Lung microvascular endothelial cell (primary cell): ENCODE results near the gene TRABD2A. TPM values are rescaled to one million over a fixed set of nuclear protein-coding genes. Genes with fewer than 3 reads are reported as not detected.

Experiments
- DNase-seq, 2 donors: peaks; one replicate each; pipeline versions ENCODE4 v3.0.0 to v3.0.0-alpha.2; 2010; ENCODE audit warnings: low read depth in 2 of 2
- total RNA-seq: library from RNA; depleted of rRNA; stranded (reverse); fragments of >200 nt; gene quantifications from 2 replicates; pipeline ENCODE4 v1.2.1, GENCODE V29; 2014

TRABD2A gene
- total RNA-seq, 1 donor from 2014 or later = 0.99 TPM

DNA sequence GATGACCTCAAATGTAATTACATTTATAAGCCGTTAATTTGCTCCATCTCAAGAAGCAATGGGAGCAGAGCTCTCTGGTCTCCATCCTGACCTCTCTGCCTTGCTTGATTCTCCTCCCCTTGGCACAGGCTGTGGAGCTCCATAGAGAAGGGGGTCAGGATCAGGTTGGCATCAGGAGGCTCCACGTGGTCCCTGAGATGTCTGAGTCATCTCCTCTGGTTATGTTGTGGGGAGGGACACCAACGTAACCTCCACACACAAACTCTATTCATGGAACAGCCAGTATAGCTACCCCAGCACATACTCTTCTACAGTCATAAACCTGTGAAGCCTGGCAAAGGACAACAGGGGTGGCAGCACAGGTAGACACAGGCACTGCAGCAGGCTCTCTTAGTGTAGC, 29.0 kb downstream of the TRABD2A start:
- no peak for DNase-seq

DNA sequence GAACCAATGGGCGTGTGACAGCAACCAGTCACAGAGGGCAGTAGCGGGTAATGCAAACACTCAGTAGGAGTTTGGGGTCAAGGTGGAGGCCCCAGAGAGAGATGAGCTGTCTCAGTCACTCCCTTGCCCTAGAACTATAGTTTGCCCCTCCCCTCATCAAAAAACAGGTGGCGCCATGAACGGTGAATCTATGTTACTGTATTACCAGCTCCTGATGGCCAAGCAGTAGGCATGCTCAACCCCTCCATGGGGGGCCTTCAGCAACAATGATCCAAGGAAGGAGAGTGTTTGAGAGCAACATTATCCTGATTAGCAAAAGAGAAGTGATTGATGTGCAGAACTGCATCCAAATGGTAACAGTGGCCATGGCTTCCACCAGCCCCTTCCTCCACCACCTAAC, 30.4 kb downstream of the TRABD2A start:
- DNase-seq = no peak

DNA sequence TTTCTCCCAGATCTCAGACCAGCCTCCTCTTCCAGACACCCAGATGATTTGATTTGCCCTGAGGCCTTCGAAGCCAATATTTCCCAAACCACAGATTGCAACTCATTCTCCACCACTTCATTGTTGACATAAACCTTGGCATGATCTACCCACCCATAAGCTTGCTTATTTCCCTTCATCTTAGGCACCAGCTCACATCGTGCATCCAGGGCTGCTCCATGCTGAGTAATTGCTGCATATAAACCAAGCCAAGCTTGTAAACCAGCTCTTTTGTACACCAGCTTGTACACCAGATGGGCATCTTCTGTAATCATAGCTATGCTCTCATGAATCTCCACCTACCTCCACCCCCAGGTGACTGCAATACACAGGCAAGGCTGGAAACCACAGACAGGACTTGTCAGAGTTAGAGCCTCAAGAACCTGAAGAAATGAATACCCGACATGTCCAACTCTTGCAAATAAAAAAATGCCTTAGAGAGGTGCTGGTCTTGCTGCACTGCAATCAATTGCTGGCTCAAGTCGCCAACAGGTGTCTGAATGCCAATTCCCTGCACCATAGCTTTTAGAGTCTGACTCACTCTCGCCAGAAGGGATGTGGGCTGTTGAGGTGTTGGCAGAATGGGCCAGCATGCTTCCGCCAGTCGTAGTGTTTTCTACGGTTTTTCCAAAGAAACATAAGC, 31.5 kb downstream of the TRABD2A start:
- DNase-seq = no peak

DNA sequence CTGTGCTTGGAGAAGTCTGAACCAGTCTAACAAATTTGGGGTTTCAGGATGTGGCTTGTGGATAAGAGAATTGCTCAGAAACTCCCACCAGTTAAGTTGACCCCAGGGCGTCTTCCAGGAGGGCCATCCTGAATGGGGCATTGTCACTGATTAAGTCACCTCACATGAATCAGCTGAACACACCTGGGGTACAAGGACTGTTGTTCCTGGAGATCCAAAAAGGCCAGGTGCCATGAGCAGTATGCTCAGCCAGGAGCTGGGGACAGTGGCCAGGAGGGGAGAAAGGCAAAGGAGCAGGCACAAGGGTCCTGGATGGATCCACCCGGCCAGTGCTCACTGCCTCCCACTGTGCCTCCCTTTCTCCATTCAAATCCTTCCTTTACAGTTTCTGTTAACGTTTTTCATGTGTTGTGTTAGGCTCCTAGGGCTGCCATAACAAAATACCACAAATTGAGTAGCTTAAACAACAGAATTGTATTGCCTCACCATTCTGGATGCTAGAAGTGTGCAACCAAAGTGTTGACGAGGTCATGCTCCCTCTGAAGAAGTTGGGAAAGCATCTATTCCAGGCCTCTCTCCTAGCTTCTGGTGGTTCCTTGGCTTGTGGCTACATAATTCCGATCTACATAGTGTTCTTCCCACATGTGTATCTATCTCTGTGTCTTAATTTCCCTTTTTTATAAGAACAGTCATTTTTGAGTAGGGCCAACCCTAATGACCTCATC, 33.4 kb downstream of the TRABD2A start:
- DNase-seq = no peak

DNA sequence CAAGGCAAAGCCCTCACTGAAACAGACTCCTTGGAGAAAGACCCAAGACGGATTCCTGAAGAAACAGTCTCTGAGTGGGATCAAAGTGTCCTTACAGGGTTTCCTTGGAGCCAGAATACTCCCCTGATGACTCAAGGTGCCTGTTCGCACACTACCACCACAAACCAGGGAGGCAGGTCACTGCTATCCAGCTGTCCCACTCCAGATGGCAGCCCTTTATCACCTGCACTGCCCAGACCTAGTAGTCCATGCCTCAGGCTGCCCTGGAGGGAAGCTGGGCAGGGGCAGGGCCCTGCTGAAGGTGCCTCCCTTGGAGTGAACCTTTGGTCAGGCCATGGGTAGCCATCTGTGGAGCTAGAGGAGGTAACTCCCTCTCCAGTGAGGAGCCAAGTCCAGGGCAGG, 34.1 kb downstream of the TRABD2A start:
- DNase-seq = no peak

DNA sequence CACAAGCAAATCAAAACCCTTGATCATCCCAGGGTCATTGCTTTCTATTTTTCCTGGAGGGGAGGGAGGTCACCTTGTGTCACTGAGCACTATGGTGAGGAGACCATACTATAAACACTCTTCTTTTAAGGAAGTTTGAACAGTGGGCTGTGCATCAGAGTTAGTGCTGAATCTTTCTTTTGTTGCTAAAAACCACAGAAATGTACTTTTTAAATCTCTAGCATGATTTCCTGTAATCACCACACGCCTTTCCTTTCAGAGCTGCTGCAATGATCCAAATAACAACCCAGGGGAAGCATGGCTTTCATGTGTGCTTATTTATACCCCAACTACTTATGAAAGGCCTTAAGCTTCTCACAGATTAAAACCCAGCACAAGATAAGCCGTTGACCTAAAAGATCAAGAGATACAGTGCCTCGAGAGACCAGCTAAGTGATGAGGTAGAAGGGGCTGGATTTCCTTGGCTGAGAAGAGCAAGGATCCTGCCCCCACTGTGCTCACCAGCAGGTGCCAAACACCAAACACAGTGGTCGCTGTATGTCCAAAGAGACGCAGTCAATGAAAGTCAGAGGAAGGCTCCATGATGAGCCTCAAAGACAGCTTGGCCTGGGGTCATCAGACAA, 34.7 kb downstream of the TRABD2A start:
- DNase-seq = peak in 1 of 2 donors; percentile 15

DNA sequence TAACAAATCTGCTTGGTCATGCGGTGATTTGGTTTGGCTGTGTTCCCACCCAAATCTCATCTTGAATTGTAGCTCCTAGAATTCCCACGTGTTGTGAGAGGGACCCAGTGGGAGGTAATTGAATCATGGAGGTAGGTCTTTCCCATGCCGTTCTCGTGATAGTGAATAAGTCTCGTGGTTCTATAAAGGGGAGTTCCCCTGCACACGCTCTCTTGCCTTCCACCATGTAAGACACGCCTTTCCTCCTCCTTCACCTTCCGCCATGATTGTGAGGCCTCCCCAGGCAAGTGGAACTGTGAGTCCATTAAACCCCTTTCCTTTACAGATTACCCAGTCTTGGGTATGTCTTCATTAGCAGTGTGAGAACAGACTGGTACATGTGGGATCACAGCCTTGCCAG, 36.7 kb downstream of the TRABD2A start:
- DNase-seq = no peak

DNA sequence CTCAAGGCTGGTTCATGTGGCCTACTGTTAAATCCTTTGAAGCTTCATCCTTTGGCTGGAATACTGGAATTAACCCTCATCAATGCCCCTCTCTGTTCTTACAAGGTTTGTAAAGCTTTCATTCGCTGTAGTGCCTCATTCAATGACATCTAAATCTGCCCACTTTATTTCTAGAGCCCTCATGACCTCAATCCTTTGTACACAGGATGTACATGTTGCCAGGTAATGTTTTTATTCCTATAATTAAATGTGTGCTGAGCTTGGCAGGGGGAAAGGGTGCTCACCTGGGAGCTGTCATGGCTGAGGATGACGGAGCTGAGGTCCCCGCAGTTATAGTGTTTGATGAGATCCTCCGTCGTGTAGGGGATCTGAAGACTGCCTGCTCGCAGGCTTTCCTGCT, 39.3 kb downstream of the TRABD2A start:
- no peak for DNase-seq

DNA sequence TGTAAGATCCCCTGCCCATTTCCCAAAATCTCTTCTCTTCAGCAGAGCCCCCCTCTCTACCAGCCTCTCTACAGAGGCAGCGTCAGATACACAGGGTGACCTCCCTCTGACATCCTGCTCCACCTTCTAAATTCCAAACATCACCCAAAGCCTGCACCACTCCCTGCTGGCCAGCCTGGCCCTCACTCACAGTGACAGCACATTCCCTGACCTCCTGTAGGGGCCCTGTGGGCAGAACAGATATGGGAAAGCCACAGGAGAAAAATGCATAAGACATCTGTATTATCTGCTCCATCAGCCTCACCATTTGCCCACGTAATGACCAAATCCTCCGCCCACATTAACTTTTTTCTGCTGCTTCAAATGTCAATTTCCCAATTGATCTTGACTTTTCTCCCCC, 40.6 kb downstream of the TRABD2A start:
- DNase-seq = no peak

DNA sequence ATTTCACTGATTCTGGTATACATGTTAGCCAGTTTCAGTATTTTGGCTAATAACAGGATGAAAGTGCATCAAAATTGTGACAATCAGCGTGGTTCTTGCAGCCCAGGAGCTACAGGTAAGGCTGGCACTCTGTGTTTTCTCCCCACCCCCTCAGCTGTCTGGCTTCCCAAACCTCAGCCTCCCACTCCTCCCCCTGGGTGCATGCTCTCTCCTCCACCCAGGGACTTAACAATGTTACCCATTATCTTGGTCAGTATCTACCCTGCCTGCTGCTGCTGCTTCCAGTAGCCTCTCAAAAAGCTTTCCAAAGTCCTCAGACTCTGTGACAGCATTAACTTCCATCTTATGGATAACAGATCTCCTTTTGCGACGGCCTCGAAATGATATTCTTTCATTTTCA, 41.0 kb downstream of the TRABD2A start:
- DNase-seq = no peak

DNA sequence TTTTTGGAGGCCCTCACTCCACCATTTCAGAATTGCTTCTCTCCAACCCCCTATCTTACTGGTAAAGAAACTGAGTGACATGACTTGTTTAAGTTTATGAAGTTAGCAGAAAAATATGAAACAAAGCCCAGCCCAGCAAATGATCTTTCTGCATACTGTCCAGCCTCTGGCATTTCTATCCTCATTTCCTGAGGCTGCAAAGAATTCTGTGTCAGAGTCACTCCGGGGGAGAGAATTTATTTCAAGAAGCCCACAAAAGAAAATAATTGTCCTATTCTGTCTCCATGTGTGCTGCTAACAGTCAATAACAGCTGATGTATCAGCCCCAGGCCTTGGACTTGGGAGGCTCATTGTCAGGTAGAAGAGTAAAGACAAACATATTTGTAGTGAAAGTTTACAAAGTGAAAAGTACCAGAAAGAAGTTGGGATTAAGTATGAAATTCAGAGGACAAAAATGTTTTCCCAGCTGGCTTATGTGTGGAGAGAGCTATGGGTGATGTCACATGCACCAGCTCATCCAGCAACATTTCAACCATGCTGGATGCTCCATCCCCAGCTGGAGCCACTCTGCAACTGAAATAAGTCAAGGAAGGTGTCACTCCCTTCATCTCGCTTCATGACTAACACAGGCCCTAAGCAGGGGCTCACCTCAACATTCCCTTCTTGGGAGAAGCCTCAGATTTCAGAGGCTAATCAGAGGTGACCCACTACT, 42.3 kb downstream of the TRABD2A start:
- no peak for DNase-seq

DNA sequence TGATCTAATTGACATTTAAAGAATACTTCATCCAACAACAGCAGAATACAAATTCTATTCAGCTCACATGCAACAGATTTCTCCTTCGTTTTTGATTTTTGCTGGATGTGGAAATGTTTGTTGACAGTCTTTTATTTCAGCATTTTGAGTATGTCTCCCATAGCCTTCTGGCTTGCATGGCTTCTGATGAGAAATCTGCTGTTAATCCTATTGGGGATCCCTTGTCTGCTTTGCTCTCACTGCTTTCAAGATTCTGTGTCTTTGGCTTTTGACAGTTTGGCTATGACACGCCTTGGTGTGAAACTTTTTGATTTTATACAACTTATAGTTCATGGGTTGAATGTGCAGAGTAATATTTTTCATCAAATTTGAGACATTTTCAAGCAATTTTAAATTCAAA, 44.7 kb downstream of the TRABD2A start:
- no peak for DNase-seq

DNA sequence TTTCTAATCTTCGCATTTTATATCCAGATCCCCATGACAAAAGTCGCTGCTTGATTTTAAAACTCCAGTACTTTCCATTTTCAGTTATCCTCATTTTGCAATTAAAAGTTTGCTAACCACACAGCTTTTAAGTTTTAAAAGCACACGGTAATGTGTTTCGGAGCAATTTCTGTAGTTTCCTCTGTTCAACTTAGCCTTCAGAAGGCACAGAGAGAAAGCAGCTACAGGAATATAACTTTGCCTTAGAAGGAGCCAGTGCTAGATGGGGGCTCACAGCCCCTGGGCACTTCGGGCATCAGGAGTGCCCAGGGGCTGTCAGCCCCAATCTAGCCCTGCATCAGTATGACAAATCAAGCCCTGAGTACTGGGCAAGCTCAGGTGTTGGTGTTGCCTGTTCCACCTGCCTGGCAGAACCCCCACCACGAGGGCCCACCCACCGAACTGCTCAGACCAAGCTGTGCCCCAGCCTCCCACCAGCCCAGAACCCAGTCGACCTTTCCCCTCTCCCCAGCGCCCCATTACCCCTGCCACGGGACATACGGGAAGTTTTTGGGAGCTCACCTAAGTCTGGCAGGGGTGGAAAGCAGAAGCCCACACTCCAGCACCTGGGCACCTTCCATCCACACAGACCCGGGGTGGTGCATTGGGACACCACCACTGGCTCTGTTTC, 47.3 kb downstream of the TRABD2A start:
- DNase-seq = no peak

DNA sequence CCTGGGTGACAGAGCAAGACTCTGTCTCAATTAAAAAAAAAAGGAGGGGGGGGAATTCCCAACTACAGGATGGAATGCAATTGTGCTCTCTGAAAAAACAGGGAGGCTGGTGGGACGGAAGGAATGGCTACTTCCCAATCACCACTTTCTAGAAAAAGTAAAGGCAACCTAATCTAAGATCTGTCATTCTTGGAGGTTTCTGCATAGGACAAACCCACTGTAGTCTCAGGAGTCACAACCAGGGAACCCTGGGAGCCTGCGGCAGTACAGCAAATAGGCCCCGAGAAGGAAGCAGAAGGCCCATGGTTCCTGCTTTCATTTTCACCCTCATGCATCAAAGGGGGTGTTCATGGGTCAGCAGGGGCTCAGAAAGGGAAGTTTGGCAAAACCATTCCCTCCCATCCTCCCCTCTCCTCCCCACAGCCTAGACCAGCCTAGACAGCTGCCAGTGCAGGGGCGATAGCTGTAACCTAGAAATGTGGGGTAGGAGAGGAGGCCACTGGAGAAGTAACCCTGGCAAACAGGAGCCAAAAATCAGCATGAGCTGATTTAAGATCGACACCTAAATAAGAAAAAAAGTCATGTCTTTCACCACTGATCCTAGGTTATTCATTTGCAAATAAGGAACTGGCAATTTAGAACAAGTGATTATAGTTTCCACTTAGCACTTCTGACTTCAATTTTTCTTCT, 48.0 kb downstream of the TRABD2A start:
- peak in 1 of 2 donors; percentile 5 for DNase-seq

DNA sequence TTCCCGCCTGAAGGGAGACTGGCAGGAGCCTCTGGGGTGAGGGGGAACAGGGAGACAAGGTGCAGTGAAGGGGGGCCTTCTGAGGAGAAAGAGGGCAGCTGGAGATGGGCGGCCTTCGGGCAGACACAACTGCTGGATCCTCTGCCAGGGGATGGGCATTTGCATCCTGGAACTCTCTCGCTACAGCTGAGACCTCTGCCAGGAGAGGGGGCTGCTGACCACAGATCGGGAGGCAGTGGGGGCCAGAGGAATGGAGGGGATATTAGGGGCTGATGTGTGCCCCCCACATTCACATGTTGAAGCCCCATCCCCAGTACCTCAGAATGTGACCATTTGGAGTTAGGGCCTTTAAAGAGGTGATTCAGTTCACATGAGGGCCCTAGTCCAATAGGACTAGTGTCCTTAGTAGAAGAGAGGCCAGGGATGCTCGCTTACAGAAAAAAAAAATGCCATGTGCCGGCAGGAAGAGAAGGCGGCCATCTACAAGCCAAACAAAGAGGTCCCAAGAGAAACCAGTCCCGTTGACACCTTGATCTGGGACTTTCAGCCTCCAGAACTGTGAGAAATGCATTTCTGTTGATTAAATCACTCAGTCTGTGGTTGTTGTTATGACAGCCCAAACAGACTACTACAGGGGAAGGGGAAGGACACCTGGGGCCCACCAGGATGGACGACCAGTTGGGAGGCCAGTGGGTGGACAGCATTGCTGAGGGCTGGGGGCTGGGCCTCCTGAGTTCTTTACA, 50.0 kb downstream of the TRABD2A start:
- DNase-seq = peak in 1 of 2 donors; percentile 2

DNA sequence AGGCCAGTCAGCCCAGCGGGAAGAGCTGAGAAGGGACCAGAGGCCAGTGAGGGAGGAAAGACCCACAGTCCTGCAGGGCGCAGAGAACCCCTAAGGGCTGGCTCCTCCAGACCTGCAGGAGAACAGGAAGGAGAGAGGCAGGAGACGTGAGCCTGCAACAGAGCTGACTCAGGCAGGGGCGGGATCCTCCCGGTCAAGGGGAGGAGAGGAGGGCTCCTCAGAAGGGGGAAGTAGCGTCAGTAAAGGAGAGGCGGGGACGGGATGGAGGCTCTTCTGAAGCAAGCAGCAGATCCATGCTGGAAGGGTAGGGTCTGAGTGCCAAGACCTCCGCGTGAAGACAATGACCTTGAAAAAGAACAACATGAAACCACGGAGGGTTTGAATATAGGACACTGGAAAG, 50.8 kb downstream of the TRABD2A start:
- peak in 1 of 2 donors; percentile 63 for DNase-seq

DNA sequence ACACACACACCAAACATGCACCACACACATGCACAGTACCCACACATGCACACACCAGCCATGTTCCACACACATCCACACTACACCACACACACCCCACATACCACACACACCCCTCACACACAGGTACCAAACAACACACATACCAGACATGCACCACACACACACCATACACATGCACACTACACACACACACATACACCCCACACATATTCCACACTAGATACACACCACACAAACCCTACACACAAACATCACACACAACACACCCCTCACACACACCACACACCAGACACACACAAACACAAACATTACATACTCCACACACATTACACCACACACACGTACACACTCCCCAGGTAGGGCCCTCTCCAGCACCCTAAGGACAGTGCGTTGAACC, 51.2 kb downstream of the TRABD2A start:
- DNase-seq = no peak

DNA sequence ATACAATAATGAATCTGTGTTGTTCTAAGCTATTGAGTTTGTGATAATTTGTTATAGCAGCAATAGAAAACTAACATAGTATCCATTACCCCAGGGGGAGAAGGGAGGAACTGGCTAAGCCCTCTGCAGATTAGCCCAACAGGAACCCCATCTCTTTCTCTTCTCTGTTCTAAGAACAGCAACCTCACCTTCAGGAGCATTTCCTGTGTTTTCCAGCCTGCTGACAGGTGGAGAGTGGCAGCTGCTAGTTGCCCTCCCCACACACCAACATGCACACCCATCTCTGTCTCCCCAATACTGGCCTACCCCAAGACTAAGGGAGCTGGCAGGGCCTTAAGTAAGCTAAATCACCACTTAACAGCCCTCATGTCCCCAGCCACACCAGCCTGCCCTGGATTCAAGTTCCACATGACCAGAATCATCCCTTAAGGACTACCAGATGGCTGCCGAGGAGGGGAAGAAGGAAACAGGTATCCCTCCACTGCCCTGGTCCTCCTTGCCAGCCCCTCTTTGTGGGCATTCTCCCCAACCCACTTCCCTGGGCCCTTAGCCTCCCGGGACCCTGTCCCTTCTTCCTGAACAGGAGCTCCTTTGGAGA, 52.8 kb downstream of the TRABD2A start:
- no peak for DNase-seq

DNA sequence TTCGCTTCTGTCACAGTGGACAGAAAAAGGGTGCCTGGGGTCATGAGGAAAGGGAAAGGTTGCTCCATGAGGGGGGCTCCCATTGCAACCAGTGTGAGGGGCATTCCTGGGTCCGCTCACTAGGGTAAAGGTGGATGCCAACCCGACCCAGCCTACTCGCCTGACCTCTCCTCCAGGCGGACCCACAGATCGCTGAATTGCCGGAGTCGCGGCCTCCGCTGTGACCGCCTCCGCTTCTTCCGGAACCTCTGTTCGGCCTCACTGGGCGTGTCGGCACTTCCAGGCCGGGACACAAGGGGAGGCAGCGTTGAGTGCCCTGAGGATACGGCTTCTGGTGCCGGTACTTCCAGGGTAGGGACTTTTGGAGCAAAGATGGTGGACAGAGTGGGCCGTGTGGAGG, 57.1 kb downstream of the TRABD2A start:
- no peak for DNase-seq

DNA sequence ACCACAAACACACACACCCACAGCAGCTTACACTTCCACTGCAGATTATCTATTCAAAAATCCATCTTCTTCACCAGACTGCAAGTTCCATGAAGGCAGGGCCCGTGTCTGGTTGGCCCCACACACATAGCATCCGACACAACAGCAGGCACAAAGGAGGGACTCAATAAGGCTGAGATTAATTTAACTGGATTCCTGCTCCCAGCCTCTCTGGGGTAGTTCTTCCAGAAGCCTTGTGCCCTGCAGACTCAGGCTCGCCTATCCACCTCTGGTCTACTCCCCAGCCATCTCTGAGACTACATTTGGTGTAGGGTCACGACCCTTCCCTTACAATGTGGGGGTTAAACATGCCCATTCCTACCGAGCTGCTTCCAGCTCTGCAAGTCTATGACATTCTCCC, 57.7 kb downstream of the TRABD2A start:
- DNase-seq = no peak
